HTERT RPE-1 (cell line): ENCODE measurements around the gene NDE1.
"Not testable (repeated sequence)": the region's sequence is repeated elsewhere in the genome, so short reads cannot be mapped to it uniquely, and the experiment has no call there.

Source experiments
- in situ Hi-C: fragments of 300-500 bp; cut with MboI; formaldehyde crosslinking; loops from 4 replicates; pipeline ENCODE4 v1.14.3; 2020; ENCODE audit warnings: low sequenced_read_pairs

Gene NDE1, protein sequence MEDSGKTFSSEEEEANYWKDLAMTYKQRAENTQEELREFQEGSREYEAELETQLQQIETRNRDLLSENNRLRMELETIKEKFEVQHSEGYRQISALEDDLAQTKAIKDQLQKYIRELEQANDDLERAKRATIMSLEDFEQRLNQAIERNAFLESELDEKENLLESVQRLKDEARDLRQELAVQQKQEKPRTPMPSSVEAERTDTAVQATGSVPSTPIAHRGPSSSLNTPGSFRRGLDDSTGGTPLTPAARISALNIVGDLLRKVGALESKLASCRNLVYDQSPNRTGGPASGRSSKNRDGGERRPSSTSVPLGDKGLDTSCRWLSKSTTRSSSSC

GRCh38 chr16:15650019-15650697 lies at the start of gene NDE1:
Gene NDE1, plus strand, starts transcription at chr16:15650245. Its CDS starts 14,534 bp downstream, at chr16:15664779.
- in situ Hi-C loops = no loop called here

DNA sequence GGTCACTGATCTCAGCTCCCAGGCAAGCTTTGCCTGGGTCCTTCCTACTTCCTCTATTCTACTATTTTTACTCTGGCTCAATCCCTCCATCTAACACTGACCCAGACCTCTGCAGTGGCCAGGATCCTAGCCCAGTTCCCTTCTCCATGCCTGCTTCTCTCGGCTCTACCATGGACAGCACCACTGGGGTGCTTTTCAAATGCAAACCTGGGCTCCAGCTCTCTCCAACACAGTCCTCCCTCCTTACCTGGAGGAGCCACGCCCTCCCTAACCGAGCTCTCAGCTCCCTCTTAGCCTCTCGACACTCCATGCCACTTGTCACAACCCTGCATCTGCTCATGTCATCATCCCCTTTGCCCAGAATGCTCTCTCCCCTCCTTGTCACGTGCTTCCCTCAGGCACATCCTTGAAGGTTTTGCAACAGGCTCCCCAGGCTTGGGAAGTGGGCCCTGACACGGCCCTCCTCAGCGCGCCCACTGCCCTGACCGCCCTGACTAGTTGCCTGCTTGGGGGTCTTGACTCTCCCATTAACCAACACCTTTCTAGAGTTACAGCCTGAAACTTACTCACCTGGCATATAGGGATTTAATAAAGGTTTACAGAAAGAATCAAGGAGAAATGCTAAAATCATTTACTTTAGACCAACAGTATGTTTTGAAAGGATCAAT lies 48.7 kb upstream of the NDE1 start:
- in situ Hi-C loops = no loop called here

DNA sequence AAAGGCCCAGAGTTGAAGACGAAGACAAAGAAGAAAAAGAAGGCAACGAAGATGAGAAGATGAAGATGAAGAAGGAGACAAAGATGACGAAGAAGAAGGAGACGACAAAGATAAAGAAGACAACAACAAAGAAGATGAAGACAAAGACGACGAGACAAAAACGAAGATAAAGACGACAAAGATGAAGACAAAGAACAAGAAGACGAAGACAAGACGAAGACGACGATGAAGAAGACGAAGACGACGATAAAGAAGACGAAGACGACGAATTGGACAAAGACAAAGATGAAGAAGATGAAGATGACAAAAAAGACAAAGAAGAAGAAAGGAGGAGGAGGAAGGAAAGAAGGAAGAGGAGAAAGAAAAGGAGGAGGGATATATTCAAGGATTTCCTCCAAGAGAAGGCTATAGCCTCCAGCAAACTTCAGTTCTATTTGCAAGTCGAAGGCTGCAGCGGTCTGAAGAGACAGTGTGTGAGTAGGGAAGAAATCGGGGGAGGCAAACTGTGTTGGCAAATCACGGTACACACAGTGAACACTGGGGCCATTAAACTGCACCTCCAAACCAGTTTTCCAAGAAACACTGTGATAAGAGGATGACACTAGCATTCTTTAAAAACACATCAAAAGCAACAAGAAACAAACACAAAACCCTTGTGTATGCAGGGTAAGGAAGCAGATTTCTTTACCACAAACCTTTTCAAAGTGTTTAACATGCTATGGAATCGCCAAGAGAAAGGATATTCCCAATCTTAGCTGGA lies 47.6 kb upstream of the NDE1 start:
- in situ Hi-C loops = no loop called here

- in situ Hi-C loops = no loop called here
Observed at GRCh38 chr16:15604460-15605440, 45.3 kb upstream of the NDE1 start.

DNA sequence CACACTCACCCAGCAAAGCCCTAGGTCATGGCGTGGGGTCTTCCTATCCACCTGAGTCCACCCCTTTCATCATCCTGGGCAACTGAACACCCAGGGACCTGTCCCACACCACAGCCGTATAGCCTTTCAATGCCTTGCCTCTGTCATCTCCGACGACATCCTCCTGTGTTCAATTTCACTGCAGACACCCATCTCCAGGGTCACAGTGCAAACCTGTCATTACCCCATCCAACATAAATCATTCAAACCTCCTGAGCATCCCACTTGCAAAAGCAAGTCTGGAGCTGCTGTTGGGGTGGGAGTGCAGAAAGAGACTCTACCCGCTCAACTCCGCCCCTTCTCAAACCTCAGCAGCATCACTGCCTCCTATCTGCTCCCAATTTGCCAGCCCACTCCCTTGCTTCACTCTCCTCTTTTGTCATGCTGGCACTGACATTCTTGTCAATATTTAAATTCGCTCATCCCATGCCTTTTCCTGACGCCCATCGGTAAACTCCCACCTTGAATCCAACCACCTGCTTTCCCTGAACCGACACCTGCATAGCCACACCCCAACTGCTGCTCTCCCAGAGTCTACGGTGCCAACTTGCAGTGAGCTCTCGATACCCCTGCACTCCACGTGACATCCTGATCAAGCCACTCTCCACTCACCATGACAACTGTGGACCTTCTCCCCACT lies 44.1 kb upstream of the NDE1 start:
- in situ Hi-C loops = no loop called here

GRCh38 chr16:15606518-15607220 lies 43.4 kb upstream of the NDE1 start:
- in situ Hi-C loops = no loop called here

DNA sequence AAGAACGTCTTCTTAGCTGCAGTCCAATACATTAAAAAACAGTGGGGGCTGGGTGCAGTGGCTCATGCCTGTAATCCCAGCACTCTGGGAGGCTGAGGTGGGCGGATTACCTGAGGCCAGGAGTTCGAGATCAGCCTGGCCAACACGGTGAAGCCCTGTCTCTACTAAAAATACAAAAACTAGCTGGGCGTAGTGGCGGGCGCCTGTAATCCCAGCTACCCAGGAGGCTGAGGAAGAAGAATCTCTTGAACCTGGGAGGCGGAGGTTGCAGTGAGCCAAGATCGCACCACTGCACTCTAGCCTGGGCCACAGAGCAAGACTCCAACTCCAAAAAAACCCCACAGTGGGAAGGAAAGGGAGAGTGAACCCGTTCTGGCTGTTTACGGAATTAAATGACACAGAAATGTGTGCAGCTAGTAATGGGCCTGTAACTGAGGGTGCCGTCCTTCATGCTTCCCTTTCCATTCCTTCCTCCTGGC lies 42.8 kb upstream of the NDE1 start:
- in situ Hi-C loops = not testable (repeated sequence)

GRCh38 chr16:15607700-15608396 lies 42.2 kb upstream of the NDE1 start:
- in situ Hi-C loops = no loop called here

DNA sequence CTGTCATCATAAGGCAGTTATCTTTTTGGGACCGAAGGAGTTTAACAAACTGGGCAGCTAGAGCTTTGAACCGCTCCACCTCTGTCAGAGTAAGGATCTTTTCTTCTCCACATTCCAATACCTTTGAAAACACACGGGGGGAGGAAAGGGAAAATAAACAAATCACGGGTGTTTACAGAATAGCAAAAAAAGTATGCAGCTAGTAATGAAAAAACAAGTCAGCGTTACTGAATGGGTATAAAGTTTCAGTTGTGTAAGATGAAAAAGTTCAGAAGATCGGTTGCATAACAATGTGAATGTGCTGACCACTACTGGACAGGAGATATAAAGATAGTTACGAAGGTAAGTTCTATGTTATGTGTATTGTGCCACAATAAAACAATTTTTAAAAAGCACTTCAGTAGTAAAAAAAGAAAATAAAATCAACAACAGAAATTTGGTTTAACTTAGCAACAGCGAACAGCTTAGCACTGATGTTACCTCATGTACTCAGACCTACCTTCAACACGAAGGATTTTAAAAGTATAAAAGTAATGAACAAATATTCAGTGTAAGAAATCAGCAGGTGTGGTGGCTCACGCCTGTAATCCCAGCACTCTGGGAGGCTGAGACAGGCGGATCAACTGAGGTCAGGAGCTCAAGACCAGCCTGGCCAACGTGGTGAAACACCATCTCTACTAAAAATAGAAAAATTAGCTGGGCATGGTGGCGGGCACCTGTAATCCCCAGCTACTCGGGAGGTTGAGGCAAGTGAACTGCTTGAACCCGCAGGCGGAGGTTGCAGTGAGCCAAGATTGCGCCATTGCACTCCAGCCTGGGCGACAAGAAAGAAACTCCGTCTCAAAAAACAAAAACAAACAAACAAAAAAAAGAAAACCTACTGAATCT lies 41.4 kb upstream of the NDE1 start:
- in situ Hi-C loops = no loop called here

DNA sequence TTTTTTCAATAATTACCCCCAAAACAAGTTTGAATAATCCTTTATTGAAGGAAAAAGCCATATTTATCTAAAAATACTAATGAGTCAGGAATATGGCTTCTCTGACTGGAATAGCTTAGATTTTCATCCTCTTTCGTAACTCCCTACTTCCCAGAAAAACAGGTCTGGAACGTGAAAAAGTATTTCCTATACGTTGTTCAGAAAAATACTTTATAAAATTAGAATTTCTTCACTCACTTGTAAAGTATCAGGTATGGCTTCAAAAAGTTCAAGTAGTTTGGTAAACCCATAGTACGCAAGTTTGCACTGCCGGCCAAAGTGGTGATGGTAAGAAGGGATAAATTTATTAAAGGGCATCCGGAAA lies 40.8 kb upstream of the NDE1 start:
- in situ Hi-C loops = no loop called here

- in situ Hi-C loops = no loop called here
Observed at GRCh38 chr16:15610369-15610871, 39.6 kb upstream of the NDE1 start.

DNA sequence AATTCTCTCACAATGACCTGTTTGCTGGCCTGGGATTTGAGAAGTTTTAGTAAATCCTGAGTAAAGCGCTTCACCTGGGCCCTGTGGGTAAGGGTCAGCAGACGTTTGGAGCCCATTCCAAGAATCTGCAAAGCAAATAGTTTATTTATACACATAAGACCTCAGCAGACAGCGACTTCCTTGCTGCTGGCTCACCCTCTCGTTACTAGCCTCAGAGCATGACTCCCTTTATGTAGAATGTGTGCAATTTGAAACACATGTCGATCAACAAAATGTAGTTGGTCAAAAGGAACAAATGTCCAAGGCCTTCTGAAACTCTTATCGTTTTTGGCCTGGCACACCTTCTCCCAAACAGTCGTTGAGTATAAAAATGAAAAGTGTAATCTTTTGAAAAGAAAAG lies 38.4 kb upstream of the NDE1 start:
- in situ Hi-C loops = no loop called here

DNA sequence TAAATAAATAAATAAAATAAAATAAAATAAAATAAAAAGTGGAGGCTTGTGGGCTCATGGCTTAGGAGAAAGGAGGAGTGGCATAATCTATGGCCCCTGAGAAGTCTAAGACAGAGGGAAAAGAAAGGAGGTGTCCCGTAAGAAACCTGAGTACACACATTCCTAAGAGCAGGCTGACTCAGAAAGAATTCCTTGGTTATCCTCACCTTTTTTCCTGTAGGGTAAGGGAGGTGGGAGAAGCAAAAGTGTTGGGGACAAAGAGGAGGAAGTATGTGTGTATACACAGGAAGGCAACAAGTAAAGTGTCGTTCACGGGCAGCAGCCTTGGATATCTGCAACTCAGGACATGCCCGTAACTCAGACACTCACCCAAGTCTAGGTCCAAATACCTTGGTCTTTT lies 36.4 kb upstream of the NDE1 start:
- in situ Hi-C loops = no loop called here

- in situ Hi-C loops = no loop called here
Observed at GRCh38 chr16:15616012-15616411, 34.0 kb upstream of the NDE1 start.

DNA sequence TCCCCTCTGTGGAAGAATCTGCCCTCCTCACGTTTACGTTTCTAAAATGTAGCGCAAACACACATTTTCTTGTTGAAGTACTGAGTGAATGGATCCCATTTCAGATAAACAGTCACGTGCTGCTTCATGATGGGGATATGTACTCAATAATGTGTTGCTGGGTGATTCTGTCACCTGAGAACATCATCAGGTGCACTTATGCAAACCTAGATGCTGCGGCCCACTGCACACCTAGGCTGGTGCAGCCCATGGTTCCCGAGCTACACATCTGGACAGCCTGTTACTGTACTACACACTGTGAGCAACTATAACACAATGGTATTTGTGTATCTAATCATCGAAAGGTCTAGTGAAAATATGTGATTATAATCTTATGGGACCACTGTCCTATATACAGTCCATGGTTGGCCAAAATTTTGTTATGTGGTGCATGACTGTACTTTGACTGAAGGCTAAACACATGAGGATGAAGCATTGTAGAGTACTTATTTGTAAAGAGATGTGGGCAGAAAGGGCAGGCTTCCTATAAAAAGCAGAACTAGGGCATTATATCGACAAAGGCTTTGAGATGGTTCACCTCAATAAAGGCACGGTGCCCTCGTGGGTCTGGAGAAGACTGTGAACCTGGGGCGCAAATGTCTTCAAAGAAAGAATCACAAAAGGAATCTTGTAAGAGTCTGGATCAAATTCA lies 33.4 kb upstream of the NDE1 start:
- in situ Hi-C loops = no loop called here

DNA sequence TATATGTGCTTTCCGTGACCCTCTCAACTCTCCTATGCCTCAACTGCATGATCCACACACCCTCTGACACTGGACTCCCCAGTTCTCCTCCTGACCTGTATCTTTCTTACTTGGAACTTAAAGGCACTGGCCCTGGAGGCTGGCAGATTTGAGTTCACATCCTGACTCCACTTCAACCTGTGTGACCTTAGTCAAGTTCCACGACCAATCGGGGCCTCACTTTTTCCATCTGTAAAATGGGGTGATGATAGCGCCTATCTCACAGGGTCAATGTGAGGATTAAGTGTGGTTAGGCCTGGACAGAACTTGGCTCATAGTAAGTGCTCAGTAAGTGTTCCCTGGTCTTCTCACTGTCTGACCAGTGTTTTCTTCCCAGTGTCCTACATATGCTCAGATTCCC lies 32.1 kb upstream of the NDE1 start:
- in situ Hi-C loops = no loop called here

- in situ Hi-C loops = no loop called here
Observed at GRCh38 chr16:15618392-15618791, 31.7 kb upstream of the NDE1 start.
